DMS153 treated with DMSO at 0.1 percent for 48 hours (cell line): ENCODE measurements around the gene ADD3.
"Not testable (repeated sequence)": the region's sequence is repeated elsewhere in the genome, so short reads cannot be mapped to it uniquely, and the experiment has no call there.

Experiments
- DNase-seq: peaks from one replicate; lab custom pipeline; 2025; ENCODE audit not compliant: unreplicated experiment; lab: John Stamatoyannopoulos, UW

ADD3 gene

DNA sequence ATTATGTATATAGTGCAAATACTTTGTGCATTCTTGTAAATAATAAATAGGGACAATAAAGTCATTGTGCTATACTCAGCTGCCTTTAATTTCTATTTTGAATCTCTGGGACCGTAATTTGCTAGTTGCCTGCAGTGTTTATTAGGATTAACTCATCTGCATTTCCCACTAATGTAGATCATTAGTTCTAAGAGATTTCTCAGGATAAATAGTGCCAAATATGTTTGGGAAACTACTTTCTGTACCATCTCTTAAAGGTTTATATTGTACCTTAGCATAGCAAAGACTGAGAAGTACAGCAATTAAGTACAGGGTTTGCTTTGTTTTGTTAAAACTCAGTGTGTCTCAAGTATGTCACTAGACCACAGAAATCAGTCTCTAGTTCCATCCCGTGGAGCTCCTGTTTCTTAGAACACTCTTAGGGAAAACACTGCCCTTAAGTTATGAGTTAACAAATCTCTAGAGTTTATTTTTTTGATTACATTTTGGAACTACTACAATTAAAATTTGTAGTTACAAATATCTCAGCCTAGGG, 26.0 kb downstream of the ADD3 start:
- DNase-seq: no peak

DNA sequence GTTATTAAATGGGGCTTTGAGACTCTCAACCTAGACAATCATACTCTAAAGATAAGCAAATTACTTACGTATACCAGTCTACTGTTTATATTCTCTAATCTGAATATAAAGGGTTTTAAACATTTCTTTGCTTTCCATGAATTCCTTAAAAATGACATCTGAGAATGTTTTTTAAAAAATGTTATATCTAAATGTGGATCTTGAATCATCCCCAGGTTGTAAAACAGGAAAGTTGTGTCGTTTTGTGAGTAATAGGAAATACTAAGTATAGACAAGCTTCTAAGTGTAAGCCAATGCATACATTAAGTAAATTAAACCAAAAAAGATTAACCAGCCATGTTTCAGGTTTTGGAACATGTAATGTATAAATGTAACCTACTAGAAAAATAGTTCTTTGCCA, 26.8 kb downstream of the ADD3 start:
- DNase-seq: no peak

DNA sequence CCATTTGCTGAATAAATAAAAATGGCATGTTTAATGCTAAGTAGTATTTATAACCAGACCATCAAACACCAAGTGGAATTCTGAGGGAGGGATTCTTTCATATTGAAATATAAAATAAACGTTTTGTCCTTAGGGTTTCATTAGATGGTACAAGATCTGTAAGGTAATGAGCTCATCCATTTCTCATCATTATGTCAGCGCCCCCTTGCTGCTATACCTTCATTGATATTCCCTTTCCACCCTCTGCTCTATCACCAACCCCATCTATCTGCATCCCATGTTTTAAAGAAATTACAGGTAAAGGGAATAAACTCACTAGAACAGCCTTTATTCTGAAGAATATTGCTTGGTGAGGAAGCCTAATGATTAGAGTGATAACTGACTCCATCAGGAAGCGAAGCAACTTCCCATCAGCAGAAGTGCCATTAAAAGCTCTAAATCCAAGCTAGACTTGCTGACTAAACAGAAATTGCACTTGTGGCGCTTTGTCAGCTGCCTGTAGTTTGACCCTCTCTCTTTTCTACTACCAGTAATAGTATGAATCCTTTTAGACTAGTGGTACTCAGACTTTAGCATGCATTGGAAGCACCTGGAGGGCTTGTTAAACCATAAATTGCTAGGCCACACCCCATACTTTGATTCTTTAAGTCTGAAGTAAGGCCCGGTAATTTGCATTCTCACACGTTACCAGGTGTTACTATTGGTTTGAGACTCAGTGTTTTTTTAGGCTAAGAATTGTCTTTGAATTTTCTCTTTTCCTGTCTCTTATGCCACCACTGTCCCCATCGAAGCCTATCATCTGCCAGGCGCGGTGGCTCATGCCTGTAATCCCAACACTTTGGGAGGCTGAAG, 27.5 kb downstream of the ADD3 start:
- DNase-seq: no peak

DNA sequence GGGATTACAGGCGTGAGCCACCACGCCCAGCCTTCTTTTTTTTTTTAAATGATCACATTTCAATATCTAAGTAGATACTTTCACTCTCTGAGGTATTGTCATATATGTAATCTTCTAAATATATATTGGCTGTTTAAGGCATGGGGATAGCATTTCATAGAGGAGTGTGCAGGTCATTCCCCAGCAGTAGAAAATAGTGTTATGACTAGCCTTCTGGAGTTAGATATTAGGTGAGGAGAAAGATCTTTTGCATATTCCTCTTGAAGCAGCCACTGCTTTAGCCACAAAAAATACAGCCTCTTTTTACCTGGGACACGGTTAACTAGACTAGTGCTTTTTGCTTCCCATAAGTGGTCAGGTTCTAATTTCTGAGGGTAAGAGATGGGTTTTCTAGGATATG, 28.9 kb downstream of the ADD3 start:
- DNase-seq: no peak

DNA sequence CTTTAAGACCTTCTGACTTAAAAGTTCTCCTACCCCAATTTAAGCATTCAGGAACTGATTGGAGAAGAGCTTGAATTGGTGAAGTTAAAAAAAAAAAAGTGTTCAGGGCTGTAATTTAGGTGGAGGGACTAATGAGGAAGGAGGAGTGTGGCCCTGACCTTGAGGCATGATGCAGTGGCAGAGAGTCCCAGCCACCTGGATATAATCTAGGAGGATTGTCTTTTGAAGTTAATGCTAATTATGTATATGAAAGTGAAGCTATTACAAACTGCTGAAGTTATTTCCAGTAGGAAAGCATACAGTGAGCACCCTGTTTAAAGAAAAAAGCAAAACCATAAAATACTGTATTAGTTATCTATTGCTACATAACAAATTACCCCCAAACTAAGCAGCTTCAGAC, 31.5 kb downstream of the ADD3 start:
- DNase-seq: no peak

DNA sequence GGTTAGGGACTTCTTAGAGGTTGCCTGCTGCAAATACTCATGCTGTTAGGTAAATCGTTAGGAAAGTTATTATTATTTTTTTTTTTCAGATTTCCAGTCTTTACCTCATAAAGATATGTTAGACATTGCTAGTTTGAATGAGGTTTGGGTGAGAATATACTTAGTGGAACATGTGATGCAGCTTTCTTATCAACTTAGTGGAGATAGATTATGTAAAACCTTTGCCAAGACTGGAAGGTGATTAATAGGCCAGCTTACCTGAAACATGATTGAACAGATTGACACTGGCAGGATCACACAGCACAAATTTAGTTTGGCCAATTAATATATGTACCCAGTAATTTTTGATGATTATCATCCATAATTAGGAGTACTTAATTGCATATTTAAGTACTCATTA, 32.3 kb downstream of the ADD3 start:
- DNase-seq: no peak

DNA sequence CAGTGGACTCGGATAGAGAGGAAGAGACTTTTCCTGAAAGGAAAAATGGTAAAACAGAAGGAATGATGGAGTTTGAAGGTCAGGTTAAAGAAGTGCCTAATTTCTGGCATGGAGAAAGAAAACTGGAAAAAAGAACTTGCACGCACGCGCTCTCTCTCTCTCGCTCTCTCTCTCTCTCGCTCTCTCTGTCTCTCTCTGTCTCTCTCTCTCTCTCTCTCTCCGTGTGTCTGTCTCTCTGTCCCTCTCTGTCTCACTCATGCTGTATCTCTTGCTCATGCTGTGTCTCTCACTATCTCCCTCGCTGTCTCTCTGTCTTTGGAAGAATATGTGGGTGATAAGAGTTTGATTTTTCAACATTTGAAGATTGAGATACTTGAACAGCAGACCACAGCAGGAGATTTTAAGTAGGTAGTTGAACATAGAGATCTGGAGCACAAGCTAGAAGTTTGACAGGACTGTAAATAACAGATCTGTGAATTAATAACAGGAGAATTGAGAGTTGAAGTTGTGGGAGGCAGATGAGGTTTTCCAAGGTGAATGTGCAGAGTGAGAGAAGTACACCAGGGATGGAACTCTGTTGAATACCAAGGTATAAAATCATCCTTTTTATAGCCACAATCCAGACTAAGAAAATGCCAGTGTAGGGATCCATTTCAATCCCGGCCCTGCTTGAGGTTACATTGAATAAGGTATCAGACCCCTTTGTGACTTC, 33.1 kb downstream of the ADD3 start:
- no peak for DNase-seq

DNA sequence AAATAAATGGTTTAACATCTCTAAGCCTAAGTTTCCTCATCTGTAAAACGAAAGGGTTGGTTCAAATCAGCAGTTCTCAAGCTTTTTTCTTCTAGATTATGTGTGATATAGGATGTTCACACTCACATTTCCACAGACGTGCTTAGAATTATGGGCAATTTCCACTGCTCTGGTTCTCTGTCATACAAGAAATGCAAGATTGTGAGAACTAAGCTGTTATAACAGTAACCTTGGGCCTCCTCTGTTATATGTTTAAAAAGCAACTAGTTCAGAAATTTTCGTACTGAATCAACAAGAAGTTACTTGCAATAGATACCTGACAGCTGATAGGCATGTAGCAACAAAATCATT, 33.7 kb downstream of the ADD3 start:
- no peak for DNase-seq

DNA sequence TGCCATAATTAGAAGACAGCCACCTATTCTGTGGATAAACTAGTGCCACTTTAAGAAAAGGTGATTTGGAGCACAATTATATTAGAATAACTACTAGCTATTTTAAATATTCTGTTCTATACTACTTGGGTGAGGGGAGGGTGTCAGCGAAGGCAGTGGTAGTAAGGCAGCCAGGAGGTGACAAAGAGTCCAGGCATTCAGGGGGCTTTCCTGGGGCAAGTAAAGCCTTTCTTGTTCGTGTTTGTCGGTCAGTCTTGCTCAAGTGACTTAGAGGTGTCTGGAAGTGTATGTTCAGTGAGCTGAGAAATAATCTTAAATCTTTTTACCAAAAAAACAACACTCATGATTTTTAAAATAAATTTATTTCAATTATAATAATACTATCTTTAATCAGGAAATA, 34.4 kb downstream of the ADD3 start:
- no peak for DNase-seq

DNA sequence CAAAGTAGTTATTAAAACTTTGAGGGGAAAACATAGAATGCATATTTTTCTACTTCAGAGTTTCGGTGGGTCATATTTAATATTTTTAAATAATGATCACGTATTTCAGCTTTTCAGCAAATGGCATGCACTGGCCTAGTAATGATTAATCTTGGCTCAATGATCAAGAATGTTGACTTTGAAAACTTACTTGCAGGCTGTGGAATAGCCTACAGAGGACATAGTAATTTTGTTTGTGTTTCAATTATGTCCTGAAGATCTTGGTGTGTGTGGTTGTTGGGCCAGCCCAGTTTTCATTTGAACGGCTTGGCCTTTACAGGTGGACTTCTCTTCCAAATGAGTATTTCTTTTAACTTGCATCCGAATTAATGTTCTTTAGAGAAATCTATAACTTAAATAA, 35.1 kb downstream of the ADD3 start:
- no peak for DNase-seq

DNA sequence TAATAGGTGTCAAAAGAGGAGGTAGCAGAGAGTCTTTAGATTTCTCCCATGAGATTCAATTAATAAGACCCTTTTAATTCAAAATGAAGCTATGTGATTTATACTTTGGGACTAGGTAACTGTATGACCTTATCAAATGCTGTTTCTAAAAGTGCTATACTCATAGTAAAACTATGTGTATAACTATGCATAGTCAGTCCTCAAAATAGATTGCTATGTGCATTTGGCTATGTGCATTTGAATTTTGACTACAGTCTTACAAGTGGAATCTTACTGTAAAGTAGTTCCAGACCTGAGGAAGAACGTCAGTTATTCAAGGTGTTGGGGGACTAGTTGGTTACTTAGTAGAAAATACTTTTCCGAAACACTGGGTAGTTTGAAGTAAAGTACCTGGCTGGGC, 36.9 kb downstream of the ADD3 start:
- DNase-seq: no peak

DNA sequence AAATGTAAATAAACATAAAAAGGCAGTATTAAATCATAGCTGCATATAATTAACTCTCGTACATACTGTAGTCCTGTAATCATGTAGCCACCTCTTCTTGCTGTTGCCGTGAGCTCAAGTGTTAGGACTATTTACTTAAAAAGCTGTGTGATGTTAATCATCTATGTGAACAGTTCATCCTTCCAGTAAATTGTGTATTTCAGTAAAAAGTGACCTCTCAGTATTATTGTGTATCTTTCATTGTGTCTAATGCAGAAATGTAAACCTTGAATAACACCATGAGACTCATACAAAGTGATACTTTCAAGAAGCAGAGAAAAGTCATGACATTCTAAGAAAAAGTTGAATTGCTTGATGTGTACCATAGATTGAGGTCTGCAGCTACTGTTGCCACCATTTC, 38.0 kb downstream of the ADD3 start:
- no peak for DNase-seq

DNA sequence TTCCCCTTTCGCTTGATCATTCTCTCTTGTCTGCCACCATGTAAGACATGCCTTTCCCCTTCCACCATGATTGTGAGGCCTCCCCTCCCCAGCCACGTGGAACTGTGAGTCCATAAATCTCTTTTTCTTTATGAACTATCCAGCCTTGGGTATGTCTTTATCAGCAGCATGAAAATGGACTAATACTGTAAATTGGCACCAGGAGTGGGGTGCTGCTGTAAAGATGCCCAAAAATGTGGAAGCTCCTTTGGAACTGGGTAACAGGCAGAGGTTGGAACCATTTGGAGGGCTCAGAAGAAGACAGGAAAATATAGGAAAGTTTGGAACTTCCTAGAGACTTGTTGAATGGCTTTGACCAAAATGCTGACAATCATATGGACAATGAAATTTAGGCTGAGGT, 40.4 kb downstream of the ADD3 start:
- DNase-seq: not testable (repeated sequence)

DNA sequence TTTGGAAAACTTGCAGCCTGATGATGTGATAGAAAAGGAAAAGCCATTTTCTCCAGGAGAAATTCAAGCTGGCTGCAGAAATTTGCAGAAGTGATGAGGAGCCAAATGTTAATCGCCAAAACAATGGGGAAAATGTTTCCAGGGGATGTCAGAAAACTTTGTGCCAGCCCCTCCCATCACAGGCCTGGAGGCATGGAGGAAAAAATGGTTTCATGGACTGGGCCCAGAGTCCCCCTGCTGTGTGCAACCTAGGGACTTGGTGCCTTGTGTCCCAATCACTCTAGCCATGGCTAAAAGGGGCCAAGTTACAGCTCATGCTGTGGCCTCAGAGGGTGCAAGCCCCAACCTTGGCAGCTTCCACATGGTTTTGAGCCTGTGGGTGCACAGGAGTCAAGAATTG, 41.0 kb downstream of the ADD3 start:
- DNase-seq: no peak

DNA sequence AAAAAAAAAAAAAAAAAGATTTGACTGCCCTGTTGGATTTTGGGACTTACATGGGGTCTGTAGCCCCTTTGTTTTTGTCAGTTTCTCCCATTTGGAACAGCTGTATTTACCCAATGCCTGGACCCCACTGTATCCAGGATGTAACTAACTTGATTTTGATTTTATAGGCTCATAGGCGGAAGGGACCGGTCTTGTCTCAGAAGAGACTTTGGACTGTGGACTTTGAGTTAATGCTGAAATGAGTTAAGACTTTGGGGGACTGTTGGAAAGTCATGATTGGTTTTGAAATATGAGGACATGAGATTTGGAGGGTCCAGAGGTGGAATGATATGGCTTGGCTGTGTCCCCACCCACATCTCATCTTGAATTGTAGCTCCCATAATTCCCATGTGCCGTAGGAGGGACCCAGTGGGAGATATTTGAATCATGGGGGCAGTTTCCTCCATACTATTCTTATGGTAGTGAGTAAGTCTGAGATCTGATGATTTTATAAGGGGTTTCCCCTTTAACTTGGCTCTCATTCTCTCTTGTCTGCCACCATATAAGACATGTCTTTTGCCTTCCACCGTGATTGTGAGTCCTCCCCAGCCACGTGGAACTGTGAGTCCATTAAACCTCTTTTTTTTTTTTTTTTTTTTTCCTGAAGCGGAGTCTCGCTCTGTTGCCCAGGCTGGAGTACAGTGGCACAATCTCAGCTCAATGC, 42.3 kb downstream of the ADD3 start:
- not testable (repeated sequence) for DNase-seq

DNA sequence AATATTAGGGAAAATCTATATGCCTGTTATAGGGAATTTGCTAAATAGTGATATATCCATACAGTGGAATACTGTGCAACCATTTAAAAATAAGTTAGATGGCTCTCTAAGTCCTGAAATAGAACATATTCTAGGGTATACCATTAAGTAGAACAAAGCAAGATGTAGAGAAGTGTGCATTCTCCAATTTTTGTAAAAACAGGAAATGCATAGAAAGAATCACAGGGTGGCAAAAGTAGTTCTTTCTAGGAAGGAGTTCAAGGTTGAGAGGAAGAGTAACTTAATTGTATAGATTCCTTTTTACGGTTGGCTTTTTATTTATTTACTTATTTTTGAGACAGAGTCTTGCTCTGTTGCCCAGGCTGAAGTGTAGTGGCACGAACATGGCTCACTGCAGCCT, 43.7 kb downstream of the ADD3 start:
- no peak for DNase-seq

DNA sequence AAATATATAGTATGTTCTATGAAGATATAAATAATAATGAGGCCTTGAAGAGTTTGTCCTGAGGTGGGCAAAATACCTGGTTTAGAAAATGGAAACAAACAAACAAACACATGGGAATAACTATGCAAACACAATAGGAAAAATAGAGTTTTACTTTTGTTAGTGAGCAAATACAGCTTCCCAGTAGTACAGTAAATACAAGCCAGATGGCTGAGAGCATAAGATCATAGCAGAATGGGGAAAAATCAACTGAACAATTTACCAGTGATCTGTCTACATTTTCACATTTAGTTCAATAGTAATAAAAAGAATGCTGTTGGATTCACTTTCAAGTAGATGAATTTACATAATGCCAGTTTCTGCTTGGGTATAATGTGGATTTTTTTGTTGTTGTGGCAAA, 45.1 kb downstream of the ADD3 start:
- no peak for DNase-seq

DNA sequence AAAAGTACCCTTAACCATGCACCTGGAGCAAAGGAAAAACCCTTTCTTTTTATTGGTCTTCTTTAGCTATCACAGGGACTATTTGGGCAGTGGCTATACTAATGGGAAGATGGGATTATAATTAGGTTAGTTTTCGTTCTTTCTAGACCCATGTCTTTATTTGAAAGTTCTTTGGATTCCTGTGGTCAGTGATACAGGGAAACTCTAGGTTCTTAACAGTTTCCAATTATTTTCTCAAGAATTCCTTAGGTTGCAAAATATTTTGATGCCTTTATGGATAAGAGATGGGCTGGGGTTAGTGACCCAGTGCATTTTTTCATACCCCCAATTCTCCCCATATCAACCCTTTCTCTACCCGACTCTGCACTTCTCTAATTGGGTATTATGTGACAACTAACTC, 49.0 kb downstream of the ADD3 start:
- no peak for DNase-seq

DNA sequence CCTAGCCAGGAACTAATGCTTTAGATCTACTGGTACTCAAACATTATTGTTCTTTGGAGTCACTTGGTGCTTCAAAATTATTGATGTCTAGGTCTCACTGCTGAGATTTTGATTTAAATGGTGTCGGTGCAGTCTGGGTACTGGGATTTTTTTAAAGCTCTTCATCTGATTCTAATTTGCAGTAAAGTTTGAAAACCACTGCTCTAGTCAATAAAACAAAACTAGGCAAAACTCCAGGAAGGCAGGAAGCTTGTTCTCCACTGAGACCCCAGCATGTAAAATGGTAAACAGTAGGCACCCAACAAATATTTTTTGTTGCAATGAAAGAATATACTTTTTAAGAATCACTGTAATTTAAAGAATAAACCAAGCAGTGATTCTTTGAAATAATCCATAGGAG, 49.7 kb downstream of the ADD3 start:
- DNase-seq: no peak

DNA sequence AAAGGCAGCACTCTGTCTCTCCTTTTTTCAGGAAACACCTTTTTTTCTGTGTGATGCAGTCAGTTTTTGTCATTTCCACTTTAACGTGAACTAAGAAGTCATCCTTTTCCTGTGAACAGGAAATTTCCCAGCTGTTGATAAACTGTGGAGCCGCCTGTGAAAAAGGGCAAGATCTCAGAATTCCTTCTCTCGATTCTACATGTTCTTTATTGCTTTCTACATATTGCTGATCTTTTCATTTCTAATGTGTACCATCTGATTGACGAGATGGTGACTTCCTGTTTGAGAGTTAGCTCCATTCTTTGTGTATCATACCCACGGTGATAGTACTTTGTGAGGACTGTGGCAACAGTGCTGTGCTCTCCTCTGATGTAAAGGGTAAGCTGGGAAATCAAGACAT, 50.4 kb downstream of the ADD3 start:
- no peak for DNase-seq

DNA sequence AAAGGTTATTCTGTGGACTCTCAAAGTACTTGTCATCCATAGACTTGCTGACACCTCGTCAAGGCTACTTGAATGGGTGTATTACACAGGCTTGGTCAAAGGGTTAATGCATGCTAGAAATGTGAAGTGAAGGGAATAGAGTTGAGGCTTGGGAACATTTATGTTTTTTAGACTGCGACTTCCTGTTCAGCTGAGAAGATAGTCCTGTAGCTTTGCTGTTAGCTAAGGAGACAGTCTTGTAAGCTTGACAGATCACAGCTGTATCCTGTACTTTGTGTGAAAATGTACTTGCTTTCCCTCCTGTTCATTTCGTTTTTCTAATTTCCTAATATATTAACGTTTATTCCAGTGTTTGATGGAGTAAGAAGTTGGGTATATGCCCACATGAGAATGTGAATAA, 52.1 kb downstream of the ADD3 start:
- DNase-seq: no peak

DNA sequence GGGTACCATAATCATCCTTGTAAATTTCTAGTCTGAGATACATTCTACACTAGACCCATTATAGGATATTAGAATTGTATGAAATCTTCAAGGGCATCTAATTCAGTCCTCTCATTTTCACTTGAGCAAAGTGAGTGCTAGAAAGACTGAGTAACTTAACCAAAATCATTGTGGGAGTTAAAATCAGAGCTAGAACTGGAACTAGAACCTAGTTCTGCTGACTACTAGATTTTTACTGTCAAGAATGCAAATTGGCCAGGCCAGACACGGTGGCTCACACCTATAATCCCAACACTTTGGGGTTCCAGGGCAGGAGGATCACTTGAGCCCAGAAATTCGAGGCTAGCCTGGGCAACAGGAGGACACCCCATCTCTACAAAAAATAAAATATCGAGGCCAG, 53.9 kb downstream of the ADD3 start:
- no peak for DNase-seq
